ENCODE data around the gene IL2RG. TPM values are rescaled to one million over a fixed set of nuclear protein-coding genes. Genes with fewer than 3 reads are reported as not detected.

The IL2RG gene
- total and polyA plus RNA-seq, 3 experiments from 2014 or later: 312 to 1,411 (median 323) TPM

DNA sequence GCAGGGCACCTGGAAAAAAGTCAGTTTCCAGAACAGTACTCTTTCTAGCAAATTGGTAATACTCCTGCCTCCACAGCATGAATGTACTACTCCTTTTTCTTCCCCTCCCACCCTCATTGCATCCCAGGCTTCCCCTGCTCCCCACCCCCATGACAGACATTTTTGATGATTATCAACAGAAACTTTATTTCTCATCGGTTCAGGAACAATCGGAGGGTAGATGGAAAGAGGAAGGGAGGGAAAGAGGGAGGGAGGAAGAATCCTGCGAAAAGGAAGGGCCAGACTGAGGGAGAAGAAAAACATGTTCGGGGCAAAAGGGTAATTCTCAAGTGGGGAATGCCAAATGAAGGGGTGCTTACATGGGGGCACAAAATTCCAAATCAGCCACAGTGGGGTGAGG is 4.1 kb downstream of the IL2RG start:
- Mint-ChIP-seq H3K4me3 (peak overlapping the region; percentile 89 to 98 (median 96)), H3K4me1 (peaks cover 70 to 93% (median 90%) of the 10 kb centered on the region in 3 donors), H3K27me3 (peaks cover 0 to 6% of the 10 kb centered on the region in 2 donors), H3K36me3 (peaks cover 15 to 61% (median 29%) of the 10 kb centered on the region in 3 donors), H3K27ac (peak overlapping the region; percentile 72 to 100 (median 98)), H3K9me3 (no peaks in the 10 kb centered on the region)
- ChIA-PET CTCF (no interaction called here), POLR2A (interaction anchor here (1.9 kb wide), 1 partner anchor 11 kb away, joined by 8 read pairs; the partner anchor contains the start of gene MED12)
- peaks cover 67% of the 10 kb centered on the region for H3K4me1 ChIP-seq (ENCODE audit: insufficient read depth, low read length)
- no peaks in the 10 kb centered on the region for H3K9me3 ChIP-seq (ENCODE audit: low read length)
- no peaks in the 10 kb centered on the region for H3K27me3 ChIP-seq (ENCODE audit: insufficient read depth, low read length, poor library complexity, severe bottlenecking)
- no peak for DNase-seq
- H3K27ac ChIP-seq (ENCODE audit: low read depth, low read length): peak overlapping the region; percentile 29
- peaks cover 30% of the 10 kb centered on the region for H3K36me3 ChIP-seq (ENCODE audit: insufficient read depth, low read length)
- H3K4me3 ChIP-seq (ENCODE audit: low read length): no peak overlapping the region

DNA sequence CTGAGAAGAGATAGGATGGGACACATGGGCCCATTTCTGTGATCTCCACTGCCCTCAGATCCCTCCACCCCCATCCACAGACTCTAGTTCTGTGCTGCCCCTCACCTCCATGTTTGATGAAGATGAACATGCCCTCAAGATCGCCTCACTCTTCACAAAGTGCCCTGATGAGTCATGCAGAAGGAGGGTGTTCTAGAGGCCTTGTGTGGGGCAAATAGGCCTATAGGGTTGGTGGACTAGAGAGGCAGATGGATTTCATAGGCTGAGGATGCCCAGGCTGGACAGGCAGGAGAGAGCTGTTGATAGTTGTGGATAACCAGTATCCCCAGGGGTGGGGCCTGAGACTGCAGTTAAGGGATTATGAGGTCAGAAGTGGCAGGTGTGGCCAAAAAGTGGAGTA is 5.0 kb downstream of the IL2RG start, which contains the start of gene CXorf65:
Gene CXorf65 (minus strand): TSS at position 314 of the 400 bp plus-strand sequence. CDS start 184 bp downstream, at position 130.
- Mint-ChIP-seq H3K4me1 (peaks cover 72 to 91% (median 89%) of the 10 kb centered on the region in 3 donors), H3K27me3 (peaks cover 0 to 3% of the 10 kb centered on the region in 2 donors), H3K9me3 (no peaks in the 10 kb centered on the region), H3K4me3 (peak within 1 kb of the TSS; percentile 89 to 98 (median 96)), H3K27ac (peak within 1 kb of the TSS; percentile 92 to 100 (median 98)), H3K36me3 (peaks cover 15 to 56% (median 29%) of the 10 kb centered on the region in 3 donors)
- peaks cover 30% of the 10 kb centered on the region for H3K36me3 ChIP-seq (ENCODE audit: insufficient read depth, low read length)
- H3K27ac ChIP-seq (ENCODE audit: low read depth, low read length): peak within 1 kb of the TSS; percentile 33
- DNase-seq: no peak
- H3K4me1 ChIP-seq (ENCODE audit: insufficient read depth, low read length): peaks cover 73% of the 10 kb centered on the region
- peak within 1 kb of the TSS; percentile 99 for H3K4me3 ChIP-seq (ENCODE audit: low read length)
- POLR2A ChIA-PET: interaction anchor here (1.1 to 2.4 kb wide), 2 partner anchors 10 to 12 kb away, joined by 6 to 12 read pairs; partner anchors contain the start of gene MED12
- no peaks in the 10 kb centered on the region for H3K27me3 ChIP-seq (ENCODE audit: insufficient read depth, low read length, poor library complexity, severe bottlenecking)
- no peaks in the 10 kb centered on the region for H3K9me3 ChIP-seq (ENCODE audit: low read length)
- CTCF ChIA-PET: no interaction called here

DNA sequence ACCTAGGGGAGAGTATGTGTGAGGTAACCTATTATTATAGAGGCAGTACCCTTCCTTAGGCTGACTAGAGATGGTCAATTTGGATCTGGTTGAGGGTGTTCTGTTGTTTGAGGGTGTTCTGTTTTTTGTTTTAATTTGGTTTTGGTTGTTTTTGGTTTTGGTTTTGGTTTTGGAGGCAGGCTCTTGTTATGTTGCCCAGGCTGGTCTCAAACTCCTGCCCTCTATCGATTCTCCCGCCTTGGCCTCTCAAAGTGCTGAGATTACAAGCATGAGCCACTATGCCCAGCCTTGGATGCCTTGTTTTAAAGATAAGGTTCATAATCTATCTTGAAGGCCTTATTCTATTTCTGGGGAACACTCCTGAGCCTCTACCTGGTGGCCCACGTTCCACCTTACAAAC is 5.7 kb downstream of the IL2RG start:
- DNase-seq: peak in 2 of 5 donors; percentile 19 to 33
- Histone ChIP-seq H3K4me1 (ENCODE audit: insufficient read depth, low read length) (peaks cover 78% of the 10 kb centered on the region), H3K36me3 (ENCODE audit: insufficient read depth, low read length) (peaks cover 26% of the 10 kb centered on the region), H3K4me3 (ENCODE audit: low read length) (peak overlapping the region; percentile 26), H3K27ac (ENCODE audit: low read depth, low read length) (peak overlapping the region; percentile 33), H3K9me3 (ENCODE audit: low read length) (no peaks in the 10 kb centered on the region), H3K27me3 (ENCODE audit: insufficient read depth, low read length, poor library complexity, severe bottlenecking) (no peaks in the 10 kb centered on the region)
- Mint-ChIP-seq H3K27me3 (peaks cover 0 to 3% of the 10 kb centered on the region in 2 donors), H3K4me1 (peaks cover 80 to 92% (median 89%) of the 10 kb centered on the region in 3 donors), H3K36me3 (peaks cover 15 to 48% (median 25%) of the 10 kb centered on the region in 3 donors), H3K4me3 (peak overlapping the region; percentile 37 to 80 (median 72)), H3K27ac (peak overlapping the region; percentile 79 to 100 (median 96)), H3K9me3 (no peaks in the 10 kb centered on the region)
- ChIA-PET POLR2A (interaction anchor here (1.0 to 2.4 kb wide), 3 partner anchors 9 to 57 kb away, joined by 3 to 12 read pairs (median 6); partner anchors contain the start of gene MED12), CTCF (interaction anchor here (0.7 to 1.8 kb wide), 3 partner anchors 8 to 23 kb away, joined by 3 to 7 read pairs (median 3); no protein-coding TSS in a partner anchor)

DNA sequence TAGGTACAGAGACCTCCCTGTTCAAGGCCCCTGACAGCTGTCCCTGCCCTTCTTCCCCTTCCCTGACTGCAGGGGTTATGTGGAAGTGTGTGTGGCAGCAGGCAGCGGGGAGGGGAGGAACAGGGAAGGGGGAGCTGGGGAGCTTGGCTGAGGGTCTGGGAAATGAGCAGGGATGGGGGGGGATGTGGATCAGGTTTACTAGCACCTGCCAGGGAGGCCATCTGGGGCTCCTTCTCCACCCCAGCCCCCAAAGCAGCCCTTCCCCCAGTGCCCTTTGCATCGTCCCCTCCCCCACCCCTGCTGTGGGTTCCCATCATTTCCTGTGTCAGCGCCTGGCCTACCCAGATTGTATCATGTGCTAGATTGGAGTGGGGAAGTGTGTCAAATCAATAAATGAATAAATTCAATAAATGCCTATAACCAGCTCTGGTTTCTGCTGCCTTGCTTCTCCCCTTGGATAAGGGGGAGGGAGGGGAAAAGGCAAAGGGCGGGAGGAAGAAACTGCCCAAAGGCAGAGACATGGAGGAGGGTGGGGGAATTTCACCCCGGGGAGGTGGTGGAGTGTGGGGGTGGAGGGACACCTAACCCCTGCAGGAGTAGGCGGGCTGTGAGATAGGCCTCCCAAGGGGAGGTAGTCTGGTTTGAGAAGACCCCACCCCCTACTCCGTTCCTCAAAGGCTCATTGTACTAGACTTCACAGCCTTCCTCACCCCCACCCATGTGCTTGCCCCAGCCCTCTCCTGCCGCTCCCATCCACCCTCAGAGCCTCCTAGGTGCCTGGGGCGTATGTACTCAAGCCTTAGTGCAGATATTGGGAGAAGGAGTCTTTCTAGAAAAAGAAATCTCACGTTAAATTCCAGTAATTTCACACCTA is 8.0 kb downstream of the IL2RG start:
- Mint-ChIP-seq H3K4me1 (peaks cover 85 to 89% (median 89%) of the 10 kb centered on the region in 3 donors), H3K27ac (peak overlapping the region; percentile 82 to 99 (median 96)), H3K27me3 (peaks cover 0 to 4% of the 10 kb centered on the region in 2 donors), H3K36me3 (peaks cover 9 to 25% (median 11%) of the 10 kb centered on the region in 3 donors), H3K9me3 (no peaks in the 10 kb centered on the region), H3K4me3 (peak overlapping the region; percentile 74 to 90 (median 79))
- CTCF ChIA-PET: interaction anchor here (1.2 to 4.8 kb wide), 5 partner anchors 8 to 71 kb away, joined by 3 to 58 read pairs (median 22); partner anchors contain the start of genes IL2RG and MED12
- peak overlapping the region; percentile 46 for H3K4me3 ChIP-seq (ENCODE audit: low read length)
- no peaks in the 10 kb centered on the region for H3K27me3 ChIP-seq (ENCODE audit: insufficient read depth, low read length, poor library complexity, severe bottlenecking)
- H3K9me3 ChIP-seq (ENCODE audit: low read length): no peaks in the 10 kb centered on the region
- POLR2A ChIA-PET: interaction anchor here (0.6 to 2.6 kb wide), 6 partner anchors 9 to 28 kb away, joined by 3 to 18 read pairs (median 4); partner anchors contain the start of genes IL2RG and MED12
- peaks cover 8% of the 10 kb centered on the region for H3K36me3 ChIP-seq (ENCODE audit: insufficient read depth, low read length)
- peaks cover 79% of the 10 kb centered on the region for H3K4me1 ChIP-seq (ENCODE audit: insufficient read depth, low read length)
- H3K27ac ChIP-seq (ENCODE audit: low read depth, low read length): peak overlapping the region; percentile 54
- peak; percentile 39 to 79 (median 64) for DNase-seq

DNA sequence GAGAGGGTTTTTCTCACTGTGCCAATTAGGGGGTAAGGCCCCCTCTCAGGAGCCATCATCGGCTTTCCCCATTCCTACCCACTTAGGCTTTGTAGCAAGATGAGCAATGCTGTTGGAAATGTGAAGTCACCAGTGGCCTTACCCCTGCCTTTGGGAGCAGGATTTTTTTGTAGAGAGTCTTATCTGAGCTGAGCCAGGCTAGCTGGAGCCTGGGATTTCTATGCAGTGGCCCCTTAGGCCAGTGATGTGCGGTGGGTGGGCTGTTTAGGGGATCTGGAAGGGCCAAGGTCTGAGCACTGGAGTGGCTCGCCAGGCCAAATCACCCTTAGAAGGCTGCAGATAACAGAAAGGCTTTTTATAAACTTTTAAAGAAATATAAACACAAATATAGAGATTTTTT is 9.1 kb downstream of the IL2RG start:
- Histone ChIP-seq H3K27me3 (ENCODE audit: insufficient read depth, low read length, poor library complexity, severe bottlenecking) (no peaks in the 10 kb centered on the region), H3K4me3 (ENCODE audit: low read length) (no peak overlapping the region), H3K9me3 (ENCODE audit: low read length) (no peaks in the 10 kb centered on the region), H3K36me3 (ENCODE audit: insufficient read depth, low read length) (no peaks in the 10 kb centered on the region), H3K27ac (ENCODE audit: low read depth, low read length) (peak overlapping the region; percentile 31), H3K4me1 (ENCODE audit: insufficient read depth, low read length) (peaks cover 79% of the 10 kb centered on the region)
- Mint-ChIP-seq H3K36me3 (peaks cover 3 to 14% (median 5%) of the 10 kb centered on the region in 3 donors), H3K4me3 (peak overlapping the region in 3 of 7 donors; percentile 43 to 88 (median 53)), H3K4me1 (peaks cover 85 to 88% (median 88%) of the 10 kb centered on the region in 3 donors), H3K27ac (peak overlapping the region; percentile 82 to 99 (median 96)), H3K9me3 (no peaks in the 10 kb centered on the region), H3K27me3 (peaks cover 0 to 4% of the 10 kb centered on the region in 2 donors)
- no peak for DNase-seq
- ChIA-PET CTCF (interaction anchor here (1.2 to 4.8 kb wide), 5 partner anchors 10 to 72 kb away, joined by 3 to 58 read pairs (median 22); partner anchors contain the start of genes IL2RG and MED12), POLR2A (interaction anchor here (1.2 to 2.6 kb wide), 3 partner anchors 10 to 26 kb away, joined by 3 to 18 read pairs (median 10); partner anchors contain the start of genes IL2RG and MED12)

DNA sequence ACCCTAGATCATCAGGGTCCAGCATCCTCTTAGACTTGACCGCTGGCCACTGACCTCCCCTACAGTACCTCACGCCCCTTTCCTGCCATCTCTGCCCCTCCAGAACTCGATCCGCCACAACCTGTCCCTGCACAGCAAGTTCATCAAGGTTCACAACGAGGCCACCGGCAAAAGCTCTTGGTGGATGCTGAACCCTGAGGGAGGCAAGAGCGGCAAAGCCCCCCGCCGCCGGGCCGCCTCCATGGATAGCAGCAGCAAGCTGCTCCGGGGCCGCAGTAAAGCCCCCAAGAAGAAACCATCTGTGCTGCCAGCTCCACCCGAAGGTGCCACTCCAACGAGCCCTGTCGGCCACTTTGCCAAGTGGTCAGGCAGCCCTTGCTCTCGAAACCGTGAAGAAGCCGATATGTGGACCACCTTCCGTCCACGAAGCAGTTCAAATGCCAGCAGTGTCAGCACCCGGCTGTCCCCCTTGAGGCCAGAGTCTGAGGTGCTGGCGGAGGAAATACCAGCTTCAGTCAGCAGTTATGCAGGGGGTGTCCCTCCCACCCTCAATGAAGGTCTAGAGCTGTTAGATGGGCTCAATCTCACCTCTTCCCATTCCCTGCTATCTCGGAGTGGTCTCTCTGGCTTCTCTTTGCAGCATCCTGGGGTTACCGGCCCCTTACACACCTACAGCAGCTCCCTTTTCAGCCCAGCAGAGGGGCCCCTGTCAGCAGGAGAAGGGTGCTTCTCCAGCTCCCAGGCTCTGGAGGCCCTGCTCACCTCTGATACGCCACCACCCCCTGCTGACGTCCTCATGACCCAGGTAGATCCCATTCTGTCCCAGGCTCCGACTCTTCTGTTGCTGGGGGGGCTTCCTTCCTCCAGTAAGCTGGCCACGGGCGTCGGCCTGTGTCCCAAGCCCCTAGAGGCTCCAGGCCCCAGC is 10.5 kb downstream of the IL2RG start:
- Mint-ChIP-seq H3K4me3 (peak overlapping the region in 1 of 7 donors; percentile 52), H3K27ac (peak overlapping the region; percentile 64 to 99 (median 92)), H3K4me1 (peaks cover 82 to 87% (median 84%) of the 10 kb centered on the region in 3 donors), H3K36me3 (peaks cover 0 to 7% (median 0%) of the 10 kb centered on the region in 3 donors), H3K27me3 (peaks cover 0 to 5% of the 10 kb centered on the region in 2 donors), H3K9me3 (no peaks in the 10 kb centered on the region)
- peak in 2 of 5 donors; percentile 44 to 52 for DNase-seq
- CTCF ChIA-PET: interaction anchor here (1.2 to 4.8 kb wide), 7 partner anchors 11 to 79 kb away, joined by 3 to 58 read pairs (median 6); partner anchors contain the start of genes IL2RG and MED12
- Histone ChIP-seq H3K27me3 (ENCODE audit: insufficient read depth, low read length, poor library complexity, severe bottlenecking) (no peaks in the 10 kb centered on the region), H3K4me1 (ENCODE audit: insufficient read depth, low read length) (peaks cover 66% of the 10 kb centered on the region), H3K4me3 (ENCODE audit: low read length) (no peak overlapping the region), H3K27ac (ENCODE audit: low read depth, low read length) (no peak overlapping the region), H3K36me3 (ENCODE audit: insufficient read depth, low read length) (no peaks in the 10 kb centered on the region), H3K9me3 (ENCODE audit: low read length) (no peaks in the 10 kb centered on the region)
- POLR2A ChIA-PET: interaction anchor here (0.6 to 2.6 kb wide), 9 partner anchors 9 to 70 kb away, joined by 3 to 18 read pairs (median 4); partner anchors contain the start of genes IL2RG, MED12 and SNX12

All from CD8-positive, alpha-beta memory T cell (primary cell).